NCI-H226 (cell line): ENCODE data around the gene ABCC4.

Experiments used
- DNase-seq: peaks from one replicate; pipeline ENCODE4 v3.0.0-alpha.2; 2015

Gene ABCC4

DNA sequence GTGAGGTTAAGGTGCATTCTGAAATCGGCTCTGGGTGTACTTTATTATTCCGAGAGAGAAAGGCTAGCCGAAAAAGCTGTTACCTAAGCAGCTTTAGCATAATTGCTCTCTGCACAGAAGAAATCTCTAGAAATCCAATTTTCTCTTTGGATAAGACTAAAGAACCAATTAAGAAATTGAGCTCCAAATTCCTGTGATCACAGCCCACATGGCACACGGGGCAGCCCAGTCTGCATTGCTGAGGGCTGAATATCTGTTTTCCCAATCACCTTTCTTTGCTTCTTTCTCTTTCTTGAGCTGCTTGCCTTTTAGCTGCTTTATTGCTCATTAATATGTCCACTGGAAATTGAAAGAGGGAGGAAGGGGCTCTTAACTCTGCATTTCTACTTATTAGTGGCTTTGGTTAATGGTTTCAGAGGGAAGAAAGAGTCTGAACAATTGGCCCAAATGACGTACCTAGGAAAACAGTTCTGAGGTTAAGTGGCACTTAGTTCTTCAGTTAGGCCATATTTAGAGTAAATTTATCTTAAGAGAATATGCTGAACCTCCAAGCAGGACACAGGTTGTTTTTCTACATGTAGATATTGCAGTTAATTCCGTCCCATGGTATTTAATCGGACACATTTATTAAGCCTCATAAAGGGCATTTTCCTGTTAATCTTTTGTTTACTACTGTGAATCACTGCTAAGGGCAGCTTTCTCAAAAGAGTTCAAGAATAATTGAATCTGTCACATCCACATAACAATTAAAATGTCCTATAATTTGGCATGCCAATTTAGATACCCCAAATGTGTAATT, 265.7 kb downstream of the ABCC4 start:
- no peak for DNase-seq

DNA sequence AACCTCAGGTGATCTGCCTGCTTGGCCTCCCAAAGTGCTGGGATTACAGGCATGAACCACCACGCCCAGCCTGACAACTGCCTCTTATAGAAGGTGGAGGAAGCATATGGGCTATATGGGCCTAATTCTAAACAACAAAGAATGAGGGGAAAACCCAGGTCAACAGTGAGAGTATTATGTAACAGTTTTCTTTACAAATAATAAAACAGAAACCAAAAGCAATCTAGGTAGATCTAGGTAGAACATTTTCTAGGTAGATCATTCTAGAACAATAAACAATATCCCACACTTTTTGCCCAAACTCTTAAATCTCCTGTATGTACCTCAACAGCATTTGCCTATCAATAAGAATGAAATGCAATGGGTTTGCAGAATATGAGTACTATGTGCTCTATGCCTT, 267.4 kb downstream of the ABCC4 start:
- no peak for DNase-seq

DNA sequence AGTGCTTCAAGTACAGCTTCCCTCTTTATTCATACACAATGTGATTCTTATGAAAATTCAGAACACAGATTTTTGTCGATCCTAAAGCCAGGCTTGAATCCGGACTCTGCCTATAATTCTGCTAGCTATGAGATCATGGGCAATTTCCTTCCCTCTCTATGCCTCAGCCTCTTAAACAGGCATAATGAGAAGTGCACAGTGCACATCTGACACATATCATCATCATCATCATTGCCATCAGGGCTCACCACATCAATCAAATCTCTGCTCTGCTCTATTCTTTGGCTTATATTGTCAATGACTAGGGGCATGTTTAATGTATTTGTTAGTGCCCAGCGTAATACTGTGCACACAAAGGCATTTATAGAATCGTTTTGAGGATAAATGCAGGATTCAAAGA, 269.1 kb downstream of the ABCC4 start:
- DNase-seq = no peak

DNA sequence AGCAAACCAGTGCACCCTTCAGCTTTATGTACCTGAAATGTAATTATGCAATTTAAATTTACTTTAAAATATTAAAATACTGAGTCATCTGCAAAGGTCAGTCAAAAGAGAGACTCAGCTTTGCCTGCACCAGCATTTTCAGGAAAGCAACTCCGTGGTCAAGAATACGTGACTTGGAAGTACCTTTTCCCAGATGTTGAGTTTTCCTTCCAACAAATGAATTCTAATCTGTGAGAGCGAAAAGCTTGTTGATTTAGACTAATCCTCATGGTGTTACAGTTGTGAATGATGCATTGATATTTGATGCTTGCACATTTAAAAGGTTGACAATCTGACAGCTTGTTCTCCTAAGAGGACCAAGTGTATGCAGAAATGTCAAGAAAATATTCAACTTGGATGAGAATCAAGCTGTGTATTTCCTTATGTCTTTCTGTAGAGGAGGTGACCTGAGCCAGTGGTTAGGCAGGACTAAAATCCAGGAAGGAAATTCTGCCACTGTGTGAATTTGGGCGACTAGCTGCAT, 270.4 kb downstream of the ABCC4 start:
- no peak for DNase-seq

DNA sequence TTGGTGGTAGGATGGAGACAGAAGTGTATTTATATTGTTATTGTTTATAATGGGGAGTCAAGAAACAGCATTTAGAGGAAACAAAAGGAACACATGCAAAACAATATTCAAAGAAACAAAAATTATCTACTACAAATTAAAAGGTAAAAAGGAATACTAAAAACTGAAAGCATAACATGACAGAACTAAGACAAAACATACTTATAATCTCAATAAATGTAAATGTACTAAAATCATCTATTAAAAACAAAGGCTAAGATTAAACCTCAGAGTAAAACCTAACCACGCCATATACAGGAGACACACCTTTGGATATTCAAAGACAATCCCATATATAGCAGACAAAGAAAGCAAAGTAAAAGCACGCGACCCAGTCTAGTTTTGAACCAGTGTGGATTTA, 273.6 kb downstream of the ABCC4 start:
- no peak for DNase-seq

DNA sequence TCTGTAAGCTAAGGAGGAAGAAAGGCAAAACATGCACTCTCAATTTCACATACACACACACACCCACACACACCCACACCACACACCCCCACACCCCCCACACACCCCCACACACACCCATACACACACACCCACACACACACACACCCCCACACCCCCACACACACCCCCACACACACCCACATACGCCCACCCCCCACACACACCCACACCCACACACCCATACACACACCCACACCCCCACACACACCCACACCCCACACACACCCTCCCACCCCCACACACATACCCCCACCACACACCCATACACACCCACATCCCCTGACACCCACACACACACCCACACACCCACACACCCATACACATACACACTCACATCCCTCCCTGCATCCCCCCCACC, 276.1 kb downstream of the ABCC4 start:
- DNase-seq = no peak

DNA sequence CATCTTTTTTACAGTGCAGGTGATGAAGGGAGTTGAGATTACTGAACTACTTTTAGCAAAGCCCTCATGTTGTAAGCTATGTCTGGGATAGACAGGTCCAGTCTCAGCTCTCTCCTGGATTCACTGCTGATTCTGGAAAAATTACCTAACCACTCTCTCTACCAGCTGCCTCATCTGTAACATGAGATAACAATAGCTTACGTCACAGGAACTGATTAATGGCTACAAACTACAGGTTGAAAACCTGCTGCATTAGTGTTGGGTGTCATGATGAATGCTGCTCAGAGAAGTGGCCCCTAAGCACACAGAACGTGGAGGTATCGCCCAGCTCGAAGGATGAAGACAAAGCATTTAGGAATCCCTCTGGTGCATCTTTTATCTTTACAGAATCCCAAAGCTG, 277.8 kb downstream of the ABCC4 start:
- peak; percentile 42 for DNase-seq

DNA sequence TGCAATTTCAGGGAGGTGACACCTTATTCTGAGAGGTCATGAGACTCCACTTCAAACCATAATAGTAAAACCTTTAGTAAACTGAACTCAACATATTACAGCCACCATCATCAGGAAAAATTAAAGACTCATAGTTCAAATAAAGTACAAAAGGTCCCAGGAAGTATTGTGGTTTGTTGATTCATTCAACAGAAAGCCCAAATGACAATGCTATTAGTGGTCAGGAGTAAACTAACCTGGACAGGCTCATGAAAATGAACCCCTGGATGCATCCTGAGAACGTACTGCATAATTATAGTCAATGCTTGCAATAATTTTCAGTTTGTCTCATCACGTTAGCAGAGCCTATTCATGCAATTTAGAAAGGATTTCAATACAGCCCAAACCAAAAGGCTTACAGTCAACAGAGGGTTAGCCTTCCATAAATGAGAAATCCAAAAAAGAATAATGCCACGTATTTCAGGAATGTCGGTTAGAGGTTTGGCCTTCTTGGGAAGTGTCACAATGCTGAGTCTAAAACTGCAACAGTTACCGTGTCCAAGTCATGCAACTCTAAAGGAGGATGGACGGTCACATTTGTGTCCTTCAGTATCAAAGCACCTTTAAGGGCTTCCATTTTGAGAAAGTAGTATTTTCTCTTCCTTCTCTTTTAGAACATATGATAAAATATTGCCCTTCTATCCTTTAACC, 280.8 kb downstream of the ABCC4 start:
- DNase-seq = no peak

DNA sequence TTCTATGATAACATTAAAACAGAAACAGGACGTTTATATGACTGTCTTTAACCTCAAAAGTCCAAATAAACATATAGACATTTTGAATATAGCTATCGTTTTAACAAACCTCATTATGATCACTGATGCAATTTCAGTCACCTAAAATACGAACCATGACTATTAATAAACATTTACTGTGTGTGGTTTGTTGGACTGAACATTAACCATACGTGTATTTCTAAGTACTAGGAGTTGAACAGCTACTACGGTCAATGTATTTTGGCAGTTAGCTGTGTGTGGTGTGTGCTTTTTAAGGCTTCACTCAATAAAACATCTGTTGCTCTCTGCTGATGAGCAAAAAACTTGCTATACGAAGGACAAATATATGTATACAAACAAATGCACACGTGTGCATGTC, 281.4 kb downstream of the ABCC4 start:
- no peak for DNase-seq

DNA sequence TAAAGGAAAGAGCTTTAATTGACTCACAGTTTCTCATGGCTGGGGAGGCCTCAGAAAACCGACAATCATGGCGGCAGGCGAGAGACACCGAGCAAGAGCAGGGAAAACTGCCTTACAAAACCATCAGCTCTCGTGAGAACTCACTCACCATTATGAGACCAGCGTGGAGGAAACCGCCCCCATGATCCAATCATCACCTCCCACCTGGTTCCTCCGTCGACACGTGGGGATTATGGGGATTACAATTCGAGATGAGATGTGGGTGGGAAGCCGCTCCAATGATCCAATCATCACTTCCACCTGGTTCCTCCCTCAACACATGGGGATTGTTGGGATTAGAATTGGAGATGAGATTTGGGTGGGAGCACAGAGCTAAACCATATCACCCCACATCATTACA, 293.9 kb downstream of the ABCC4 start:
- DNase-seq = no peak

DNA sequence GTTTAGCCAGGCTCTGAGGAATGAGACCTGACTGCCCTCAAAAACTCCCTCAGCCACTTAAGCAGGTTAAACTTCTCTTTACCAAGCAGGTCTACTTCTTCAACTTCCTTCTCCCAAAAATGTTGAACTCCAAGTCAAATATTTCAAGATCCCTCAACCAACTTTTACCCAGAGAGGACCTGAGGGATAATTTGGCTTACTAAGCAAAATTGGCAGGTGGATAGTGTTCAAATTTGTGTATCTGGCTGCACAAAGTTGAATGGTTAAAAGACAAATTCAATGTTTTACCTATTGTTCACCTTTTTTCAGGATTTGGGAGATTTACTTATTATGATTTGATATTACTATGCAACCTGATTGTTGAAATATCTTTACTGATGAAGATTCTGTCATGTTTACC, 296.0 kb downstream of the ABCC4 start:
- no peak for DNase-seq

DNA sequence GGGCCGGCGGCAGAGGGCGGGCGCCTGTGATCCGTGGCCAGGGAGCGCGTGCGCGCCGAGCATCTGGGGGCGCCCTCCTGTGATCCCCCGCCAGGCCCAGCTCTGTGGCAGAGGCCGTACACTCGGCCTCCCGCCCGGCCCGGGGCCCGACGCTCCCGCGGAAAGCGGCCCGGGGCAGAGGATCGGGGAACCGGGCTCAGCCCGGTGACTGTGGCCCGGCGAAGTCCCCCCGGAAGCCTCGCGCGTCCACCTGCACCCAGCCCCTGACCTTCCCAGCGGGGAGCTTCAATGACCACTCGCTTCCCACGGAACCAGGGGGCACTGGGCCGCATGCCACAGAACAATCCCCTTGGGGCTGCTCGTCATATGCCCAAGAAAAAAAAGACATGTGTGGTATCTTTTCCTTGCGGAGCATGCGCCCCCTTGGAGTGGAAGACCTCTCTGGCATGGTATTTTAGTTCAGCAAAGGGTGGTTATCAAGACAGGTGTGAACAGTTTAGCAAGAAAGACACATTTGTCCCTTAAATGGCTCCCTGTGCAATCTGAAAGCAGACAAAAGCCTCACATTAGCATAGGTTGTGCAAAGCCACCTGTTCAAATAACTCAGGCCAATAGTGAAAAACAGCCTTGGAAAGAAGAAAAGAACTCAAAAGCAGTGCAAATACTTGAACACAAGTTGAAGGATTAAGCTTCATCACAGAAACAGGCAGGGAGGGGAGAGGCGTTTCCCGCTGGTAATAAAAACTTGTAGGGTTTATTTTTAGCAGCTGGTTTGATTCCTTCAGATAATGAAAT, 298.0 kb downstream of the ABCC4 start:
- no peak for DNase-seq

DNA sequence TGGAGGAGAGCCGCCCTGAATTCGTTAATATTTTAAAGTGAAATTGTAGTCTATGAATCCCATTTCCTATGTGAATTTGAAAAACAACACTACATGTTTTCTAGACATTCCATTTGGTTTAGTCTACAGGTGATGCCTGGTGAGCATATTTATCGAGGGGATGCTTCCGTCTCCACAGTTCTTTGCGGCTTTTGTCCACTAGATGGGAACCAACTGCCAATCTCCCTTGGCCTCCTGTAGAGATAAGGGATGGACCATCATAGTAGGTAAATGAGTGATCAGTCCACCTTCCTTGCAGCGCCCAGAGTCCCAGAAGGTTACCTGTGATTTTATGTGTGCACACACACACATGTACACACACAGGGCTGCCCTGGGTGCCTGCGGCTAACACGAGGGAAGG, 299.1 kb downstream of the ABCC4 start:
- no peak for DNase-seq

DNA sequence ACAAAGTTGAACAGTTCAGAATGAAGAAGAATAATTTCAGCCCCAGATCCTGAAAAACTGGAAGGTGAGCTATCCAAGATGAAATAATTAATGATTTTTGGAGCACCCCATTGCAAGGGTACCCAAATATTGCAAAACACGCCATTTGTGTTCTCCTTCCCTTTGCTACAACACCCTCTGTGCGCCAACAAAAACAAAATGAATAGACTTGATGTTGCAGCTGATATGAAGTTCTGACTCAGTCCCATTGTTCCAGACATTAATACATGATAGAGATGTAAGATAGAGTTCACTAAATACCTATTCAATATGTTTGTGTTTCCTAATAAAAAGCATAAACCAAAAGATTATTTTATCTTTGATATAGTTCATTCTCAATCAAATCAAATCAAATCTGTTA, 301.4 kb downstream of the ABCC4 start:
- no peak for DNase-seq

DNA sequence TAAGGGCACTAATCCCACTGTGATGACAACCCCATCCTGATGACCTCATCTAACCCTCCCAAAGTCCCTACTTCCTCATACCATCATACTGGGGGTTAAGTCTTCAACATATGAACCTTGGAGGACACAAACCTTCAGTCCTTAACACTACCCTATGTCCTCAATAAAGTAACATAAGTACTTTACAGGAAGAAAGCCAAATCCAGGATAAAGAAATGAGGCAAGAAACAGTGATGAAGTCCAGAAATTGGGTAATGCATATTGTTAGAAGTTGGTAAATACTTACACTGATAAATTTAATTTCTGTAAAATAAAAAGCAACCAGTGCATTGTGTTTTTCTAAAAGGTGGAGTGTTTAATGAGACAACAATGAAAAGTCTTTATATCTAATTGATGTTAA, 304.1 kb downstream of the ABCC4 start:
- DNase-seq = no peak

DNA sequence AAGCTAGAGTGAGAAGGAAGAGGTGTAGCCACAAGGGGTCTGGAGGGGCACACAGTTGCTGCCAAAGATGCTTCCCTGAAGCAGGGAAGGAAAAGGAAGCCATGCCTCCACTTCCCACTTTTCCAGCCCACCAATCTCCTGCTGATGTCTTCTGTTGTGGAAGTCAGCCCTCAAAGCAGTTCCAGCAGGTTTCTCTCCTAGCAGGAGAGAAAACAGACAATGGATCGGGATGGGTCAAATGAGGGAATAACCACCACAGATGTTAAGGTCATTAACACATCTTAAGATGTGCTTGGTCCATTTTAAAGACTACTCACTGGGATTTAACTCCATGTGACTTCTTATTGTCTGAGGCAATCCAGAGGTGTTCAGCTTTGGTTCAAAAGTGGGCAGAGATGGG, 304.8 kb downstream of the ABCC4 start:
- DNase-seq = no peak

DNA sequence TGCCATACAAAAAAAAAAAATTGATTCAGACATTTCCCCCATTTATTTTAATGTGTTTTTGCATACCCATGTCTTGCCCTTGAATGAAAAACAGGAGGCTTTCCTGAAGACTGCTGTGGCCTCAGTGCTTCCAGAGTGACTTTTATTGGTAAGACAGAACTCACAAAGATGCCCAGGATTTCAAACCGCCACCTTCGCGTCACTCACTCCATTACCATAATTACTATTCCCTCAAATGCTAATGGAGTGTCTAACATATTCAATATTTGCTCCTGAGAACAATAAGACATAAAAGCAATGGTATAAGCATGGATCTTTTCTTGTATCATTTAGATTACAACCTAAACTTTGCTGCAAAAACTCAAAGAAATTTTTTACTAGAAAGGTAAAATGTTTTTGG, 306.7 kb downstream of the ABCC4 start:
- no peak for DNase-seq

DNA sequence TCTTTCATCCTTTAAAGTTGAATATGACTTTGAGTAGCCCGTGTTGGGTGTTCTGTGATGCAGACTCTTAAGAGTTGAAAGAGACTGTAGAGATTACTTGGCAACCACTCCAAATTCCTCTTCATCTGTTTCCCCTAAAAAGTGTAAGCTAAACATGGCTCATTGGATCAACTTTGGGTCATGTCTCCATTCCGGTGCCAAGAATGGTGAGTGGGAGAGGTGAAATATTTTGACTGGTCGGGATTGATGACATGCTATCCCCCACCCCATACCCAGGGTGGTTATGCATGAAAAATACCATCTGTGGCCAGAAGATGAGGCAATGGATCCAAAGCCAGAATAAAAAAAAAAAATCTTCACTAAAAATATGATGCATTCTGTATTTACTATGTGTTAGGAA, 307.6 kb downstream of the ABCC4 start:
- peak; percentile 24 for DNase-seq

DNA sequence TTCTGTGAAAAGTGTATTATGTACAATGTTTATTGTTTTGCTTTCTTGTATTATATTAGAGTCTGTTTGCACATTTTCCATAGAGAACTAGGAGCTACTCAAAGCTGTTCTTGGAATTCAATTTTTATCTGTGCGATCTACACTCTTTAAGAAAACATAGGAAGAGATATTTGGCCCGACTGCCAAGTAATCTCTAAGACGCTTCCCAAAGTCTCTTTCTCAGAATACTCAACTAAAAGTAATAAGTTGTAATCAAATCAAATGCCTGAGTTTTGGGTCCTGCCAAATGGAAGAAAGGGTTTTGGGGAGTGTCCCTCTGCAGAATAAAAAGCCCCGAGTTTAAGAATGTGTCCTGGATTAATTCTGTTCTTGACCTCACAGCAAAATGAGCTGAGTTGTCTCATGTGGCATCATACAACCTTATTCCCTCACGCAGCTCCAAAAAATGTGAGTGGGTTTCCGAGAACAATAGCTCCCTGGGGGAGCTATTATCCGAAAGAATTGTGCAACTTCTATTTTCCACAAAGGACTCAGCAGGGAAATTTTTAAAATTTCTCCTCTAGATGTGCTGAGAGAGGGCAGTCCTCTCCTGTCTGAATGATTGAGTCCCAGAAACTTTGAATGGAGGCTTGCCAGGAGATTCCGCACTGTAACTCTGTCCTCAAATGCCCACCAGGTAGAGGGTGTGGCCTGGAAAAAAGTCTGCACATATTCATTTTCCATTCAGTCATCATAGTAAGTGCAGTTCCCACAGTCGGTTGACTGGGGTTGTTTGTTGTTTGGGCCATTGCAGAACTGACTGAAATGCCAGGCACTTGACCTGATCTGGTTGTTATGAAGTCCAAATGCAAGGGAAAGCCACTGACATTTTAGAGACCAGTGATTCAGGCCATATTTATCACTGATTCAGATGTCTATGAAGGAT, 309.0 kb downstream of the ABCC4 start:
- no peak for DNase-seq

DNA sequence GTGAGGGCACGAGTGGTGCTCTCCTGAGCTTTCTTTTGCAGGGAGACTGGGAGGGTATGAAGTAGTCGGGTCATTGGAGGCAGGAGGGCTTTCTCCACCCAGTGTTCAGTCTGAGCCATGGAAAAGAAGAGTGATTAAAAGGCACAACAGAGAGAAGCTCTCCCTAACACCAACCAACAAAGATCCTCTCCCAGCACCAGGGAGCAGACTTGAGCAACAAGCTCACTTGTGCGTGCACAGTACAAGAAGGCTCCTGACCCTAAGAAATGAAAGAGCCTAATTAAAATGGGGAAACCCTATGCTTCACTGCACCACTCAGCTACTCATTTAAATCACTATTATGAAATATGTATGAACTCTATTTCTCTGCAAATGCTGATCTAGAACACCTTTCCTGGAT, 312.6 kb downstream of the ABCC4 start:
- DNase-seq = no peak

DNA sequence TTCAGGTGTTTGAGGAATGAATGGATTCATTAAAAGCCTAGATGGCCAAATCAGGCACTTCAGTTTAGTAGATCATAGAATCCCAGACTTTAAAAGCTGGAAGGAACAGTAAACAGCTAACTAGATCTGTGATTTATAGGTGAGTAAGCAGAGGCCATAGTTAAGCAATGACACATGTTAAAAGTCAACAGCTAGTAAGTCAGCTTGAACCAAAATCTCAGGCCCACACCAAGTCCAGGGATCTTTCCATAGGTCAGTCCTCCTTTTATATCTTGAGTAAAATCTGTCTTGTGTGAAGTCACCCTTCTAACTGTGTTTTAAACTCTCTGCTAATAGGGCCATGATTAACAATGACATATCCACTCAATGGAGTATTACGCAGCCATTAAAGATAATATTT, 313.4 kb downstream of the ABCC4 start:
- DNase-seq = no peak

DNA sequence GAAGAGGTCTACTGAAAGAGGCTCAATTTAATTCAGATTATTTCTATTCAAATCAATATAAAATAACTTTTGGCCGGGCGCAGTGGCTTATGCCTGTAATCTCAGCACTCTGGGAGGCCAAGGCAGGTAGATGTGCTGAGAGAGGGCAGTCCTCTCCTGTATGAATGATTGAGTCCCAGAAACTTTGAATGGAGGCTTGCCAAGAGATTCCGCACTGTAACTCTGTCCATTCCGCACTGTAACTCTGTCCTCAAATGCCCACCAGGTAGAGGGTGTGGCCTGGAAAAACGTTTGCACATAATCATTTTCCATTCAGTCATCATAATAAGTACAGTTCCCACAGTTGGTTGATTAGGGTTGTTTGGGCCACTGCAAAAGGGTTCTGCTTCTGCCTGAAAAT, 314.2 kb downstream of the ABCC4 start:
- no peak for DNase-seq

DNA sequence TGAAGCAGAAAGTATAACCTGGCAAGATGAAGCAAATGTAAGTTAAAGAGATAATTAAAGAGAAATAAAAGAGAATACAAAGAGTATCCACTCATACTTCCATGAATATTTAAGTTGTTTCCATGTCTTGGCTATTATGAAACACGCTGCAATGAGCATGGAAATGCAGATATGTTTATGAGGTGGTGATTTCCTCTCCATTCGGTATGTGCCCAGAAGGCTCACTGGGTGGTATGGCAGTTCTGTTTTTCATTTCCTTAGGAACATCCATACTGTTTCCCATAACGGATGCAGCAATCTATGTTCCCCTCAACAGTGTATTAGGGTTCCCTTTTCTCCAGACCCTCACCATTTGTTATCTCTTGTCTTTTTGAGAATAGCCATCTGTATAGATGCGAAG, 316.3 kb downstream of the ABCC4 start:
- no peak for DNase-seq
